SK-N-SH (cell line): ENCODE measurements around the gene SFXN5. TPM values are rescaled to one million over a fixed set of nuclear protein-coding genes. Genes with fewer than 3 reads are reported as not detected.

Source experiments
- CTCF ChIA-PET: fragments of 300-600, 350-600 bp; formaldehyde crosslinking; extraction: SDS; loops from one replicate; lab custom pipeline; 2021; lab: Yijun Ruan, JAX
- POLR2A ChIA-PET: fragments of 350-600 bp; sonication (Branson Sonifier 250); formaldehyde crosslinking; extraction: SDS; loops from one replicate; lab custom pipeline; 2020; ENCODE audit warnings: antibody characterized with exemption, inconsistent platforms; lab: Yijun Ruan, JAX
- DNase-seq: peaks from one replicate; pipeline ENCODE4 v3.0.0; 2012
- H2AFZ ChIP-seq: fragments of 200-600 bp; sonication (generic); 2 replicates; pipeline ENCODE4 v1.8.1; 2016; ENCODE audit warnings: antibody characterized with exemption, mild to moderate bottlenecking, low read depth
- H3F3A ChIP-seq: fragments of 200-600 bp; sonication (generic); replicated peaks from 2 replicates; pipeline ENCODE3; 2016; ENCODE audit warnings: antibody characterized with exemption, mild to moderate bottlenecking; ENCODE audit not compliant: insufficient read depth
- H3K27ac ChIP-seq, 2 experiments: fragments of 200-500 bp in 1 of 2; fragments of 200-600 bp in 1 of 2; sonication (Bioruptor generic) in 1 of 2; sonication (generic), shearing (Covaris generic) in 1 of 2; 2 replicates each; pipeline versions ENCODE4 v1.5.1 to v1.6.1; 2014 to 2016; ENCODE audit warnings: low read depth in 2 of 2, inconsistent platforms in 1 of 2, low read length in 1 of 2, mild to moderate bottlenecking in 1 of 2, mixed read lengths in 1 of 2
- H3K27me3 ChIP-seq: fragments of 200-600 bp; sonication (generic), shearing (Covaris generic); 2 replicates; pipeline ENCODE4 v1.6.1; 2016; ENCODE audit warnings: mixed run types; ENCODE audit not compliant: insufficient read depth
- H3K36me3 ChIP-seq, 2 experiments: fragments of 200-500 bp in 1 of 2; fragments of 200-600 bp in 1 of 2; sonication (Bioruptor generic) in 1 of 2; sonication (generic) in 1 of 2; replicated peaks in 1 of 2; 2 replicates each; pipeline versions ENCODE3 to v1.5.1; 2014 to 2016; ENCODE audit warnings: low read length in 1 of 2, mild to moderate bottlenecking in 1 of 2; ENCODE audit not compliant: insufficient read depth in 2 of 2, control insufficient read depth in 1 of 2
- H3K4me1 ChIP-seq, 2 experiments: fragments of 200-500 bp in 1 of 2; fragments of 200-600 bp in 1 of 2; sonication (Bioruptor generic) in 1 of 2; sonication (generic), shearing (Covaris generic) in 1 of 2; 2 replicates each; pipeline versions ENCODE4 v1.5.1 to v1.6.1; 2014 to 2016; ENCODE audit warnings: low read depth in 1 of 2, low read length in 1 of 2, mixed run types in 1 of 2; ENCODE audit not compliant: insufficient read depth in 2 of 2, control insufficient read depth in 1 of 2
- H3K4me2 ChIP-seq: fragments of 200-600 bp; sonication (generic), shearing (Covaris generic); 2 replicates; pipeline ENCODE4 v1.6.1; 2017; ENCODE audit warnings: mixed run types
- H3K4me3 ChIP-seq, 2 experiments: fragments of 200-500 bp in 1 of 2; fragments of 200-600 bp in 1 of 2; sonication (Bioruptor generic) in 1 of 2; sonication (generic), shearing (Covaris generic) in 1 of 2; 2 replicates each; pipeline versions ENCODE4 v1.5.1 to v1.8.1; 2014 to 2016; ENCODE audit warnings: low read depth in 2 of 2, inconsistent platforms in 1 of 2, low read length in 1 of 2, mild to moderate bottlenecking in 1 of 2, mixed read lengths in 1 of 2, moderate library complexity in 1 of 2
- H3K79me2 ChIP-seq: fragments of 200-600 bp; sonication (generic); 2 replicates; pipeline ENCODE4 v1.8.1; 2017; ENCODE audit warnings: mild to moderate bottlenecking; ENCODE audit not compliant: insufficient read depth
- H3K9ac ChIP-seq: fragments of 200-600 bp; sonication (generic); 2 replicates; pipeline ENCODE4 v1.6.1; 2017; ENCODE audit warnings: mixed run types
- H3K9me2 ChIP-seq: fragments of 200-600 bp; sonication (generic); 2 replicates; pipeline ENCODE4 v1.6.1; 2017; ENCODE audit warnings: mixed run types
- H3K9me3 ChIP-seq: fragments of 200-600 bp; sonication (generic); 2 replicates; pipeline ENCODE4 v1.6.1; 2017; ENCODE audit warnings: mixed run types, mild to moderate bottlenecking, moderate library complexity
- H4K20me1 ChIP-seq: fragments of 200-600 bp; sonication (generic); 2 replicates; pipeline ENCODE4 v1.6.1; 2017; ENCODE audit warnings: mild to moderate bottlenecking, mixed run types; ENCODE audit not compliant: insufficient read depth
- ELF1 ChIP-seq: IDR thresholded peaks from 2 replicates; pipeline ENCODE4 v1.4.0; 2012
- EP300 ChIP-seq, 2 experiments: IDR thresholded peaks; 2 replicates each; pipeline versions ENCODE4 v1.4.0 to v1.6.1; 2012; ENCODE audit warnings: borderline replicate concordance in 1 of 2, low read depth in 1 of 2, low read length in 1 of 2
- FOXM1 ChIP-seq: IDR thresholded peaks from 2 replicates; pipeline ENCODE4 v1.4.0; 2012; ENCODE audit warnings: low read depth, mild to moderate bottlenecking
- MEF2A ChIP-seq: IDR thresholded peaks from 2 replicates; pipeline ENCODE4 v1.4.0; 2012; ENCODE audit warnings: low read depth, borderline replicate concordance
- MXI1 ChIP-seq: IDR thresholded peaks from 2 replicates; pipeline ENCODE4 v1.6.1; 2012; ENCODE audit warnings: mild to moderate bottlenecking, low read depth, low read length, improper control_type of control experiment
- NFIC ChIP-seq: IDR thresholded peaks from 2 replicates; pipeline ENCODE4 v1.4.0; 2012; ENCODE audit warnings: borderline replicate concordance
- RCOR1 ChIP-seq: fragments of 150-350 bp; IDR thresholded peaks from 2 replicates; pipeline ENCODE4 v1.6.1; 2017; ENCODE audit warnings: antibody characterized with exemption, low read length
- REST ChIP-seq: IDR thresholded peaks from 2 replicates; pipeline ENCODE4 v1.6.1; 2012; ENCODE audit warnings: mild to moderate bottlenecking, low read depth, low read length, moderate library complexity
- RFX5 ChIP-seq: IDR thresholded peaks from 2 replicates; pipeline ENCODE4 v1.6.1; 2012; ENCODE audit warnings: mild to moderate bottlenecking, improper control_type of control experiment, low read length
- RXRA ChIP-seq: IDR thresholded peaks from 2 replicates; pipeline ENCODE4 v1.4.0; 2012; ENCODE audit warnings: low read depth, mild to moderate bottlenecking, borderline replicate concordance
- TAF1 ChIP-seq: IDR thresholded peaks from 2 replicates; pipeline ENCODE4 v1.6.1; 2012; ENCODE audit warnings: low read depth, mild to moderate bottlenecking, low read length, moderate library complexity, borderline replicate concordance
- TEAD4 ChIP-seq: IDR thresholded peaks from 2 replicates; pipeline ENCODE4 v1.4.0; 2012; ENCODE audit warnings: mild to moderate bottlenecking, borderline replicate concordance; ENCODE audit not compliant: insufficient read depth
- WGBS: methylation state at CpG from one replicate; pipeline ENCODE4 v1.1.6; 2017; ENCODE audit warnings: low lambda C conversion rate; 5-methylcytosine and 5-hydroxymethylcytosine counted together
- polyA plus RNA-seq, 3 experiments: library from polyadenylated mRNA; depleted of rRNA; stranded (reverse); fragments of >200 nt; gene quantifications; 2 replicates each; pipeline ENCODE4 v1.2.3, GENCODE V29; 2012
- TF ChIP-seq, protein P1 (sequence below): IDR thresholded peaks from 2 replicates; pipeline ENCODE4 v1.4.0; 2012; ENCODE audit warnings: low read depth, borderline replicate concordance

Gene SFXN5
- polyA plus RNA-seq, 1 of the 3 experiments (the other 2 are of a cell fraction), result 9.9 TPM

- Histone ChIP-seq H3F3A (no peaks in the 10 kb centered on the region), H3K36me3 (no peaks in the 10 kb centered on the region), H4K20me1 (no peaks in the 10 kb centered on the region), H3K9me2 (no peaks in the 10 kb centered on the region), H3K9me3 (no peaks in the 10 kb centered on the region), H3K9ac (no peak overlapping the region), H3K27ac (no peak overlapping the region), H3K4me3 (no peak overlapping the region), H3K27me3 (no peaks in the 10 kb centered on the region), H3K79me2 (no peaks in the 10 kb centered on the region), H3K4me2 (no peak overlapping the region), H3K4me1 (peaks cover 0 to 7% of the 10 kb centered on the region in 2 experiments; a peak in 1 of 4 replicates), H2AFZ (no peak overlapping the region)
- ChIA-PET CTCF (no interaction called here), POLR2A (no interaction called here)
- DNase-seq, result no peak
- 91% methylated on average over 8 of the region's 8 CpGs for WGBS
- TF ChIP-seq RXRA, result no peak
- TF ChIP-seq RFX5, result no peak
- TF ChIP-seq RCOR1, result no peak
- no peak for TF ChIP-seq MEF2A
- TF ChIP-seq ELF1, result no peak
- no peak for TF ChIP-seq REST
- TF ChIP-seq NFIC, result no peak
- no peak for TF ChIP-seq FOXM1
- TF ChIP-seq MXI1, result no peak
- TF ChIP-seq, protein P1, sequence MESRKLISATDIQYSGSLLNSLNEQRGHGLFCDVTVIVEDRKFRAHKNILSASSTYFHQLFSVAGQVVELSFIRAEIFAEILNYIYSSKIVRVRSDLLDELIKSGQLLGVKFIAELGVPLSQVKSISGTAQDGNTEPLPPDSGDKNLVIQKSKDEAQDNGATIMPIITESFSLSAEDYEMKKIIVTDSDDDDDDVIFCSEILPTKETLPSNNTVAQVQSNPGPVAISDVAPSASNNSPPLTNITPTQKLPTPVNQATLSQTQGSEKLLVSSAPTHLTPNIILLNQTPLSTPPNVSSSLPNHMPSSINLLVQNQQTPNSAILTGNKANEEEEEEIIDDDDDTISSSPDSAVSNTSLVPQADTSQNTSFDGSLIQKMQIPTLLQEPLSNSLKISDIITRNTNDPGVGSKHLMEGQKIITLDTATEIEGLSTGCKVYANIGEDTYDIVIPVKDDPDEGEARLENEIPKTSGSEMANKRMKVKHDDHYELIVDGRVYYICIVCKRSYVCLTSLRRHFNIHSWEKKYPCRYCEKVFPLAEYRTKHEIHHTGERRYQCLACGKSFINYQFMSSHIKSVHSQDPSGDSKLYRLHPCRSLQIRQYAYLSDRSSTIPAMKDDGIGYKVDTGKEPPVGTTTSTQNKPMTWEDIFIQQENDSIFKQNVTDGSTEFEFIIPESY, result no peak
- TF ChIP-seq EP300 (IDR thresholded peaks at IDR 0.05; ENCODE audit: borderline replicate concordance in 1 of 2, low read depth in 1 of 2, low read length in 1 of 2), result no peak
- no peak for TF ChIP-seq TEAD4
- no peak for TF ChIP-seq TAF1
Measured at GRCh38 chr2:72959554-72959953, 112.0 kb downstream of the SFXN5 start.
